DOHH2 (cell line): ENCODE measurements around the gene CISD1.

Experiments used
- H3F3A ChIP-seq: fragments of 200-600 bp; sonication (generic), shearing (Covaris generic); 2 replicates; pipeline ENCODE4 v1.6.0; 2016; ENCODE audit warnings: antibody characterized with exemption, mild to moderate bottlenecking; ENCODE audit not compliant: control insufficient read depth, insufficient read depth
- H3K27ac ChIP-seq: fragments of 200-600 bp; sonication (generic); 2 replicates; pipeline ENCODE4 v1.5.1; 2014; ENCODE audit warnings: low read depth, mild to moderate bottlenecking, low read length, moderate library complexity
- H3K27me3 ChIP-seq: fragments of 200-600 bp; sonication (generic); 2 replicates; pipeline ENCODE4 v1.6.1; 2014; ENCODE audit warnings: mild to moderate bottlenecking, low read length, mixed read lengths; ENCODE audit not compliant: control insufficient read depth
- H3K36me3 ChIP-seq: fragments of 200-600 bp; sonication (generic); 2 replicates; pipeline ENCODE4 v1.6.1; 2014; ENCODE audit warnings: mild to moderate bottlenecking, low read length, moderate library complexity, mixed read lengths; ENCODE audit not compliant: control insufficient read depth
- H3K4me1 ChIP-seq: fragments of 200-600 bp; sonication (generic); 2 replicates; pipeline ENCODE4 v1.6.1; 2014; ENCODE audit warnings: mild to moderate bottlenecking, low read length, mixed read lengths; ENCODE audit not compliant: control insufficient read depth
- H3K4me2 ChIP-seq: fragments of 200-600 bp; sonication (generic); 2 replicates; pipeline ENCODE4 v1.6.0; 2014; ENCODE audit warnings: mild to moderate bottlenecking, low read length, moderate library complexity
- H3K4me3 ChIP-seq: fragments of 200-600 bp; sonication (generic); 2 replicates; pipeline ENCODE4 v1.5.1; 2014; ENCODE audit warnings: mild to moderate bottlenecking, low read length, mixed read lengths
- H3K79me2 ChIP-seq: fragments of 200-600 bp; sonication (generic); 2 replicates; pipeline ENCODE4 v1.6.1; 2014; ENCODE audit warnings: mild to moderate bottlenecking, low read length, mixed read lengths; ENCODE audit not compliant: control insufficient read depth
- H3K9me2 ChIP-seq: fragments of 200-600 bp; sonication (generic); replicated peaks from 2 replicates; pipeline ENCODE4 v1.6.1; 2014; ENCODE audit warnings: mild to moderate bottlenecking, low read length, mixed read lengths; ENCODE audit not compliant: control insufficient read depth
- H3K9me3 ChIP-seq: fragments of 200-600 bp; sonication (generic); 2 replicates; pipeline ENCODE4 v1.6.1; 2014; ENCODE audit warnings: antibody characterized with exemption, low read length, mixed read lengths; ENCODE audit not compliant: control insufficient read depth, insufficient read depth
- H4K20me1 ChIP-seq: fragments of 200-600 bp; sonication (generic); 2 replicates; pipeline ENCODE4 v1.6.0; 2014; ENCODE audit warnings: low read depth, mild to moderate bottlenecking, antibody characterized with exemption, low read length, moderate library complexity; ENCODE audit not compliant: control insufficient read depth, insufficient read depth
- CTCF ChIP-seq: fragments of 200-600 bp; sonication (generic); IDR thresholded peaks from one replicate; pipeline ENCODE4 v1.5.1; 2014; ENCODE audit warnings: antibody characterized with exemption, mild to moderate bottlenecking, low read depth, low read length; ENCODE audit not compliant: poor library complexity, severe bottlenecking
- EZH2phosphoT487 ChIP-seq: fragments of 200-600 bp; sonication (generic); IDR thresholded peaks from 2 replicates; pipeline ENCODE4 v1.6.1; 2017; ENCODE audit warnings: borderline replicate concordance, mild to moderate bottlenecking, antibody characterized with exemption, low read length, moderate library complexity, mixed read lengths

The CISD1 gene

GRCh38 chr10:58275261-58275660, 6.3 kb downstream of the CISD1 start:
- H3K4me3 ChIP-seq = no peak overlapping the region
- H3K36me3 ChIP-seq = peaks cover 44% of the 10 kb centered on the region
- no peak overlapping the region for H3K27ac ChIP-seq
- TF ChIP-seq EZH2phosphoT487 = no peak
- no peak for TF ChIP-seq CTCF
- H3K4me1 ChIP-seq = peaks cover 9% of the 10 kb centered on the region
- no peak overlapping the region for H3K4me2 ChIP-seq
- H3K9me3 ChIP-seq = no peaks in the 10 kb centered on the region
- H3K79me2 ChIP-seq = peaks cover 66% of the 10 kb centered on the region
- H4K20me1 ChIP-seq = peaks cover 10% of the 10 kb centered on the region; the same call in 1 of the 2 replicates
- no peaks in the 10 kb centered on the region for H3F3A ChIP-seq
- no peaks in the 10 kb centered on the region for H3K9me2 ChIP-seq
- no peaks in the 10 kb centered on the region for H3K27me3 ChIP-seq

- Histone ChIP-seq H3K4me1 (peaks cover 7% of the 10 kb centered on the region), H4K20me1 (0 out of 2 replicates have a peak, but pooled peaks cover 5% of the 10 kb centered on the region), H3K9me3 (no peaks in the 10 kb centered on the region), H3K79me2 (peaks cover 66% of the 10 kb centered on the region), H3F3A (no peaks in the 10 kb centered on the region), H3K4me2 (no peak overlapping the region), H3K27ac (no peak overlapping the region), H3K27me3 (no peaks in the 10 kb centered on the region), H3K9me2 (no peaks in the 10 kb centered on the region), H3K4me3 (no peak overlapping the region), H3K36me3 (peaks cover 50% of the 10 kb centered on the region)
- TF ChIP-seq EZH2phosphoT487 (no peak), CTCF (no peak)
Observed at GRCh38 chr10:58275908-58276307, 6.9 kb downstream of the CISD1 start.

- H3K9me3 ChIP-seq = no peaks in the 10 kb centered on the region
- H3K27me3 ChIP-seq = no peaks in the 10 kb centered on the region
- H3K4me2 ChIP-seq = no peak overlapping the region
- TF ChIP-seq EZH2phosphoT487 (no peak), CTCF (no peak)
- H4K20me1 ChIP-seq = 0 out of 2 replicates have a peak, but pooled peaks cover 5% of the 10 kb centered on the region
- peaks cover 53% of the 10 kb centered on the region for H3K79me2 ChIP-seq
- H3K4me3 ChIP-seq = no peak overlapping the region
- no peaks in the 10 kb centered on the region for H3F3A ChIP-seq
- peaks cover 28% of the 10 kb centered on the region for H3K4me1 ChIP-seq
- H3K27ac ChIP-seq = no peak overlapping the region
- no peaks in the 10 kb centered on the region for H3K9me2 ChIP-seq
- peaks cover 57% of the 10 kb centered on the region for H3K36me3 ChIP-seq
Observed at GRCh38 chr10:58278274-58278961, 9.5 kb downstream of the CISD1 start.
